IMR-90 (cell line): Measurements from ENCODE around the gene ARMS2. TPM values are rescaled to one million over a fixed set of nuclear protein-coding genes. Genes with fewer than 3 reads are reported as not detected.

Source experiments
- ATAC-seq: fragments of 200-7000 bp; cut with Tn5 transposase; 2 replicates; pipeline ENCODE4 v1.9.1; 2020; ENCODE audit warnings: low read depth, mild to moderate bottlenecking, moderate library complexity
- BruUV-seq: library from RNA; stranded (reverse); fragments of 400-500 nt; replicated peaks from 2 replicates; lab custom pipeline; 2021; lab: Mats Ljungman, UMichigan
- CTCF ChIA-PET: fragments of 300-600 bp; formaldehyde crosslinking; extraction: SDS; loops from one replicate; lab custom pipeline; 2021; ENCODE audit warnings: antibody characterized with exemption; lab: Yijun Ruan, JAX
- POLR2A ChIA-PET: fragments of 300-600 bp; sonication (Branson Sonifier 250); formaldehyde crosslinking; loops from one replicate; lab custom pipeline; 2022; ENCODE audit warnings: antibody characterized with exemption; ENCODE audit not compliant: unreplicated experiment; lab: Charles Lee
- DNase-seq: peaks from one replicate; pipeline ENCODE4 v3.0.0; 2013
- H2AFZ ChIP-seq: replicated peaks from 2 replicates; pipeline ENCODE3; 2013; ENCODE audit warnings: low read length, mild to moderate bottlenecking; ENCODE audit not compliant: poor library complexity
- H2AK5ac ChIP-seq: 2 replicates; pipeline ENCODE4 v1.6.1; 2013; ENCODE audit warnings: low read depth, low read length, inconsistent platforms
- H2AK9ac ChIP-seq: replicated peaks from 2 replicates; pipeline ENCODE3; 2013; ENCODE audit warnings: mild to moderate bottlenecking, low read depth, low read length, moderate library complexity; ENCODE audit not compliant: poor library complexity
- H2BK120ac ChIP-seq: 2 replicates; pipeline ENCODE4 v1.6.1; 2013; ENCODE audit warnings: low read depth, low read length, inconsistent platforms
- H2BK15ac ChIP-seq: 3 replicates; pipeline ENCODE4 v1.6.1; 2013; ENCODE audit warnings: low read depth, low read length, inconsistent platforms
- H2BK20ac ChIP-seq: 2 replicates; pipeline ENCODE4 v1.6.1; 2013; ENCODE audit warnings: low read depth, mild to moderate bottlenecking, inconsistent platforms, low read length, moderate library complexity
- H2BK5ac ChIP-seq: 2 replicates; pipeline ENCODE4 v1.6.1; 2013; ENCODE audit warnings: mild to moderate bottlenecking, low read depth, low read length, inconsistent platforms; ENCODE audit not compliant: poor library complexity, severe bottlenecking
- H3K14ac ChIP-seq: replicated peaks from 2 replicates; pipeline ENCODE4 v1.6.1; 2013; ENCODE audit warnings: low read depth, low read length, inconsistent platforms
- H3K18ac ChIP-seq: 2 replicates; pipeline ENCODE4 v1.6.1; 2013; ENCODE audit warnings: low read depth, low read length, control low read depth
- H3K23ac ChIP-seq: 2 replicates; pipeline ENCODE4 v1.6.1; 2013; ENCODE audit warnings: low read depth, low read length, inconsistent platforms
- H3K27ac ChIP-seq: 2 replicates; pipeline ENCODE4 v1.5.1; 2013; ENCODE audit warnings: mild to moderate bottlenecking, control low read depth, low read length; ENCODE audit not compliant: insufficient read depth
- H3K27me3 ChIP-seq: 2 replicates; pipeline ENCODE4 v1.6.1; 2013; ENCODE audit warnings: low read length; ENCODE audit not compliant: control insufficient read depth, insufficient read depth
- H3K36me3 ChIP-seq: 2 replicates; pipeline ENCODE4 v1.6.1; 2013; ENCODE audit warnings: low read length, mixed read lengths; ENCODE audit not compliant: control insufficient read depth, insufficient read depth
- H3K4ac ChIP-seq: 2 replicates; pipeline ENCODE4 v1.6.1; 2013; ENCODE audit warnings: low read depth, low read length, inconsistent platforms
- H3K4me1 ChIP-seq: 2 replicates; pipeline ENCODE4 v1.6.1; 2013; ENCODE audit warnings: low read length, mixed read lengths; ENCODE audit not compliant: control insufficient read depth, insufficient read depth
- H3K4me2 ChIP-seq: 2 replicates; pipeline ENCODE4 v1.6.1; 2013; ENCODE audit warnings: low read depth, mild to moderate bottlenecking, control low read depth, low read length, moderate library complexity
- H3K4me3 ChIP-seq: 2 replicates; pipeline ENCODE4 v1.5.1; 2013; ENCODE audit warnings: low read depth, mild to moderate bottlenecking, control low read depth, low read length, moderate library complexity; ENCODE audit not compliant: insufficient read depth
- H3K56ac ChIP-seq: 2 replicates; pipeline ENCODE4 v1.6.1; 2013; ENCODE audit warnings: low read length, inconsistent platforms; ENCODE audit not compliant: insufficient read depth; ENCODE audit errors: extremely low read depth
- H3K79me1 ChIP-seq, 2 experiments: 2 replicates each; pipeline ENCODE4 v1.6.1; 2013; ENCODE audit warnings: low read length in 2 of 2, inconsistent platforms in 1 of 2, low read depth in 1 of 2
- H3K9ac ChIP-seq: 2 replicates; pipeline ENCODE4 v1.6.1; 2013; ENCODE audit warnings: low read depth, low read length, control low read depth
- H3K9me1 ChIP-seq: 2 replicates; pipeline ENCODE4 v1.6.1; 2013; ENCODE audit warnings: low read length, inconsistent platforms; ENCODE audit not compliant: insufficient read depth
- H3K9me3 ChIP-seq: 2 replicates; pipeline ENCODE4 v1.6.1; 2013; ENCODE audit warnings: low read length; ENCODE audit not compliant: control insufficient read depth, insufficient read depth
- H4K20me1 ChIP-seq: 2 replicates; pipeline ENCODE4 v1.6.1; 2013; ENCODE audit warnings: low read length, inconsistent platforms; ENCODE audit not compliant: insufficient read depth
- H4K5ac ChIP-seq: 2 replicates; pipeline ENCODE4 v1.6.1; 2013; ENCODE audit warnings: mild to moderate bottlenecking, low read depth, low read length, control low read depth
- H4K8ac ChIP-seq, 2 experiments: 2 replicates each; pipeline ENCODE4 v1.6.1; 2013; ENCODE audit warnings: low read depth in 2 of 2, low read length in 2 of 2, control low read depth in 1 of 2, inconsistent platforms in 1 of 2
- H4K91ac ChIP-seq: 2 replicates; pipeline ENCODE4 v1.6.1; 2013; ENCODE audit warnings: low read depth, low read length, inconsistent platforms; ENCODE audit not compliant: insufficient read depth
- BHLHE40 ChIP-seq: fragments of 150-350 bp; IDR thresholded peaks from 2 replicates; pipeline ENCODE4 v1.6.1; 2016; ENCODE audit warnings: mild to moderate bottlenecking, low read depth, low read length
- CEBPB ChIP-seq: IDR thresholded peaks from 2 replicates; pipeline ENCODE4 v1.6.1; 2012; ENCODE audit warnings: low read depth, low read length, improper control_type of control experiment
- CHD1 ChIP-seq: IDR thresholded peaks from 2 replicates; pipeline ENCODE4 v1.6.1; 2012; ENCODE audit warnings: low read depth, low read length, improper control_type of control experiment
- ELK1 ChIP-seq: fragments of 150-350 bp; IDR thresholded peaks from 2 replicates; pipeline ENCODE4 v1.6.1; 2016; ENCODE audit warnings: low read depth, mild to moderate bottlenecking, low read length, moderate library complexity, borderline replicate concordance
- MAZ ChIP-seq: IDR thresholded peaks from 2 replicates; pipeline ENCODE4 v1.6.1; 2012; ENCODE audit warnings: low read depth, mild to moderate bottlenecking, low read length, improper control_type of control experiment, moderate library complexity, borderline replicate concordance
- MXI1 ChIP-seq: IDR thresholded peaks from 2 replicates; pipeline ENCODE4 v1.6.1; 2012; ENCODE audit warnings: low read depth, mild to moderate bottlenecking, low read length, moderate library complexity, borderline replicate concordance
- NFE2L2 ChIP-seq: fragments of 150-350 bp; IDR thresholded peaks from 2 replicates; pipeline ENCODE4 v1.6.1; 2016; ENCODE audit warnings: low read depth, mild to moderate bottlenecking, low read length
- POLR2A ChIP-seq: IDR thresholded peaks from 2 replicates; pipeline ENCODE4 v1.6.1; 2012; ENCODE audit warnings: mild to moderate bottlenecking, low read depth, low read length
- RAD21 ChIP-seq: IDR thresholded peaks from 2 replicates; pipeline ENCODE4 v1.6.1; 2012; ENCODE audit warnings: low read length, improper control_type of control experiment
- RCOR1 ChIP-seq: IDR thresholded peaks from 2 replicates; pipeline ENCODE4 v1.6.1; 2012; ENCODE audit warnings: mild to moderate bottlenecking, low read length, improper control_type of control experiment; ENCODE audit not compliant: insufficient replicate concordance
- RFX5 ChIP-seq: IDR thresholded peaks from 2 replicates; pipeline ENCODE4 v1.8.0; 2012; ENCODE audit warnings: low read depth, mild to moderate bottlenecking, low read length, moderate library complexity
- WGBS, 2 experiments: methylation state at CpG; one replicate each; pipeline versions ENCODE4 v1.1.5 to v1.1.7; 2013; ENCODE audit warnings: missing lambda C conversion rate in 2 of 2; ENCODE audit not compliant: insufficient read length in 1 of 2; ENCODE audit errors: extremely low coverage in 2 of 2; 5-methylcytosine and 5-hydroxymethylcytosine counted together
- dilution Hi-C: fragments of 300-500 bp; cut with HindIII; formaldehyde crosslinking; loops from one replicate; pipeline ENCODE4 v1.14.3; 2018; ENCODE audit warnings: low sequenced_read_pairs; ENCODE audit not compliant: unreplicated experiment
- in situ Hi-C: fragments of 300-500 bp; cut with MboI; formaldehyde crosslinking; loops from 3 replicates; pipeline ENCODE4 v1.14.3; 2019; ENCODE audit warnings: low sequenced_read_pairs, inconsistent platforms, mixed read lengths
- intact Hi-C: fragments of 100-400 bp; cut with micrococcal nuclease; formaldehyde crosslinking; loops from 2 replicates; pipeline ENCODE4 v1.10.0; 2022
- polyA plus RNA-seq, 3 experiments: library from polyadenylated mRNA; depleted of rRNA; stranded (reverse); fragments of >200 nt; gene quantifications; 2 replicates each; pipeline ENCODE4 v1.2.3, GENCODE V29; 2012; ENCODE audit warnings: low replicate concordance in 1 of 3
- total RNA-seq: library from RNA; depleted of rRNA; stranded (reverse); fragments of >200 nt; gene quantifications from 2 replicates; pipeline ENCODE4 v1.2.3, GENCODE V29; 2012

ARMS2 gene
- total and polyA plus RNA-seq, 2 of the 4 experiments (the other 2 are of a cell fraction), result not detected

GRCh38 chr10:122467701-122468100 lies 13.2 kb downstream of the ARMS2 start:
- Histone ChIP-seq H2BK20ac (no peak overlapping the region; the same call in 1 of the 2 replicates), H3K4me3 (no peak overlapping the region), H3K4me1 (peaks cover 22% of the 10 kb centered on the region), H3K27me3 (no peaks in the 10 kb centered on the region), H4K5ac (no peak overlapping the region; the same call in 1 of the 2 replicates), H2BK120ac (no peak overlapping the region), H3K4ac (peak overlapping the region; percentile 62), H3K14ac (peak overlapping the region; percentile 71; the same call in 1 of the 2 replicates), H3K23ac (0 out of 2 replicates have a peak overlapping the region, but pooled peaks have one; percentile 20), H3K36me3 (no peaks in the 10 kb centered on the region; the same call in 1 of the 2 replicates), H3K79me1 (peaks cover 11 to 51% of the 10 kb centered on the region in 2 experiments), H3K18ac (no peak overlapping the region; the same call in 1 of the 2 replicates), H2AK5ac (peak overlapping the region; percentile 85; the same call in 1 of the 2 replicates), H4K20me1 (peaks cover 19% of the 10 kb centered on the region), H3K9me1 (peaks cover 28% of the 10 kb centered on the region), H2AK9ac (no peak overlapping the region), H3K4me2 (no peak overlapping the region), H3K9me3 (no peaks in the 10 kb centered on the region), H2BK15ac (peak overlapping the region; percentile 55; the same call in 2 of the 3 replicates), H4K91ac (0 out of 2 replicates have a peak overlapping the region, but pooled peaks have one; percentile 28), H3K56ac (no peak overlapping the region), H2AFZ (no peak overlapping the region), H3K9ac (no peak overlapping the region), H2BK5ac (no peak overlapping the region), H4K8ac (no peak overlapping the region; a peak in 1 of 4 replicates), H3K27ac (no peak overlapping the region)
- DNase-seq (no peak), ATAC-seq (no peak)
- no TSS peak for BruUV-seq
- TF ChIP-seq BHLHE40, result no peak
- TF ChIP-seq CEBPB, result no peak
- TF ChIP-seq ELK1, result no peak
- TF ChIP-seq POLR2A, result no peak
- no peak for TF ChIP-seq RFX5
- TF ChIP-seq MAZ, result no peak
- no peak for TF ChIP-seq RAD21
- no peak for TF ChIP-seq MXI1
- no peak for TF ChIP-seq NFE2L2
- TF ChIP-seq CHD1, result no peak
- no peak for TF ChIP-seq RCOR1
- ChIA-PET POLR2A (no interaction called here), CTCF (no interaction called here)
- dilution Hi-C loops, result no loop called here
- in situ Hi-C loops, result loop anchor here (10.0 kb wide), 1 partner anchor 343 kb away; no protein-coding TSS in a partner anchor
- intact Hi-C loops, result loop anchor here (2.0 kb wide), 1 partner anchor 37 kb away; no protein-coding TSS in a partner anchor
- no CpG with 5 or more reads among the region's 6 CpGs for WGBS, 2 experiments
